Subcutaneous abdominal adipose tissue (tissue), 5 donors: ENCODE results near the gene RPL36A.

Experiments used
- H3K27ac ChIP-seq: one replicate; pipeline ENCODE4 v1.7.0; 2013; ENCODE audit warnings: low read depth, mild to moderate bottlenecking, inconsistent platforms, low read length, moderate library complexity
- H3K27me3 ChIP-seq, 5 donors: one replicate each; pipeline ENCODE4 v1.7.0; 2013; ENCODE audit warnings: low read length in 5 of 5, inconsistent platforms in 1 of 5; ENCODE audit not compliant: control insufficient read depth in 5 of 5, insufficient read depth in 4 of 5
- H3K36me3 ChIP-seq, 5 donors: one replicate each; pipeline ENCODE4 v1.7.0; 2013; ENCODE audit warnings: low read length in 5 of 5; ENCODE audit not compliant: control insufficient read depth in 5 of 5, insufficient read depth in 5 of 5
- H3K4me1 ChIP-seq, 5 donors: one replicate each; pipeline ENCODE4 v1.7.0; 2013; ENCODE audit warnings: low read length in 5 of 5, mild to moderate bottlenecking in 3 of 5, moderate library complexity in 1 of 5; ENCODE audit not compliant: control insufficient read depth in 5 of 5, insufficient read depth in 5 of 5
- H3K4me3 ChIP-seq, 5 donors: one replicate each; pipeline ENCODE4 v1.7.0; 2013; ENCODE audit warnings: low read length in 5 of 5, low read depth in 1 of 5
- H3K9ac ChIP-seq, 5 donors: one replicate each; pipeline ENCODE4 v1.7.0; 2013; ENCODE audit warnings: low read length in 5 of 5, mild to moderate bottlenecking in 4 of 5, moderate library complexity in 3 of 5
- H3K9me3 ChIP-seq, 5 donors: one replicate each; pipeline ENCODE4 v1.7.0; 2013; ENCODE audit warnings: low read length in 5 of 5; ENCODE audit not compliant: control insufficient read depth in 5 of 5
- donor health status: healthy.
- donor health status: healthy.
- donor health status: healthy.
- donor health status: healthy.
- donor health status: healthy.

RPL36A gene

GRCh38 chrX:101390664-101391525, at the start of gene RPL36A:
Gene RPL36A, plus strand, starts transcription at chrX:101391011. Its CDS starts 33 bp downstream, at chrX:101391044.
- Histone ChIP-seq H3K27me3 (peaks cover 4 to 7% (median 5%) of the 10 kb centered on the region in 5 donors), H3K4me3 (peak within 1 kb of the TSS; percentile 70 to 89 (median 73)), H3K9me3 (peaks cover 0 to 2% (median 0%) of the 10 kb centered on the region in 5 donors), H3K4me1 (peaks cover 0 to 14% (median 10%) of the 10 kb centered on the region in 5 donors), H3K27ac (peak within 1 kb of the TSS; percentile 52), H3K9ac (peak within 1 kb of the TSS; percentile 58 to 83 (median 70)), H3K36me3 (peaks cover 0 to 11% (median 5%) of the 10 kb centered on the region in 5 donors)

DNA sequence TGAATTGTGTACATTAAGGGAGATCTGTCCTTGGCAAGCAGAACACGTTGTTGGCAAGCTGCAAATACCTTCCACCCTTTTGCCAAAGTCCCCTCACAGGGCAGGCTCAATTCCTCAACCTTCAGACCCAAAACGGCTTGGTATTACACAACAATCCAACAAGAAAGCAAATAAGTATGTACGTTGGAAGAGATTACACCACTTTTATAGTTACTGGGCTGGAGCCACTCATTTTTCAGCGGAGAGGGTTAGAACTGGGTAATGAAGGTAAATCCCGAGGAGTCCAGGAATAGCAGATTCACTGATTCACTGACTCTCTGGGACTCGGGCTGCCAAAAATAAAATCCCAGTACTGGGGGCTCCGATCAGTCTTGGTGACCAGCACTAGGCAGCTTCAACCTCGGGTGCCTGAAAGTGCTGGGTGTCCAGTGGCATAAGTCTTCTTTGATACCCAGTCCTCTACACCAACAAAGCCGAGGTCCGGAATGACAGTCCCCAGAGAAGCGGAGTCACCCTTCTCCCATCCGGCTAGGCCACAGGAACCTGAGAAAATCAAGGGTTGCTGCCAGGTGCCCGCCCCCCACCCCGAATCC, 42.9 kb upstream of the RPL36A start:
- Histone ChIP-seq H3K36me3 (peaks cover 0 to 4% (median 0%) of the 10 kb centered on the region in 5 donors), H3K9ac (peak overlapping the region; percentile 42 to 74 (median 73)), H3K27ac (peak overlapping the region; percentile 74), H3K9me3 (no peaks in the 10 kb centered on the region), H3K4me3 (peak overlapping the region; percentile 69 to 83 (median 79)), H3K4me1 (peaks cover 0 to 17% (median 11%) of the 10 kb centered on the region in 5 donors), H3K27me3 (peaks cover 0 to 3% (median 0%) of the 10 kb centered on the region in 5 donors)

DNA sequence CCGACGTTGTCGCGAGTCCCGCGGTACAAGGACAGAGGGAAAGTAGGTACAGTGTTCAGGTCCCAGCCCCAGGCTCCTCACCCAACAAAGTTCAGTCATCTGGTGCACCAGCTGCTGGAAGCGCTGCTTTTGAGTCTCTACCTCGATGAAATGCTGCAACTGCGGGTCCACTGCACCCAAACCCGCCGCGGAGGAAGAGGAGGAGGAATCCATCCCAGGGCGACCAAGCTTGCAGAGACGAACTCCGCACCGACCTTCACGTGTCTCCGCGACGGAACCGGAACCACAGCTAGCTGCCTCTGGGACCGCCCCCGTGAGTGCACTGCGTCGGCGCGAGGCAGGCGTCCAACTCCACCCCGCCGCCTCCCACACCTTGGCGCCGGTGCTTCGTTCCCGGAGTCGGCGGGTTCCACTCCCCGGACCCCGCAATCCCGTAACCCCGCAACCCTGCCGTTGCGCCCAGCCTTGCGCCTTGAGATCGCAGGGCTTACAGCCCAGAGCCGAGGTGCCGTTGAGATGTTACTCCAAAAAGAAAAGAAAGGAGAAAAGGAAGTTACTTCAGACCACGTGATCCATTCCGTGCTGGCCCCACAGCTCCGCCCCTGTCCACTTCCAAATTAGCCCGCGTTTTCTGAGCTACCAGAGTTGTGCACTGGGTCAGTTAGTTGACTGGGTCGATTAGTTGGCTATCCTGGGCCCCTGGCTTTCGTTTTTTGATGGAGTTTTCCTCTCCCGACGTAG, 42.2 kb upstream of the RPL36A start, which contains the start of gene TIMM8A:
TIMM8A (minus strand) TSS at position 291 of the 741 bp plus-strand sequence; CDS start at position 213, 78 bp downstream.
- H3K4me3 ChIP-seq: peak within 1 kb of the TSS; percentile 69 to 83 (median 79)
- peaks cover 0 to 17% (median 11%) of the 10 kb centered on the region in 5 donors for H3K4me1 ChIP-seq
- H3K36me3 ChIP-seq: peaks cover 0 to 4% (median 0%) of the 10 kb centered on the region in 5 donors
- no peaks in the 10 kb centered on the region for H3K9me3 ChIP-seq
- H3K27me3 ChIP-seq: peaks cover 0 to 3% (median 0%) of the 10 kb centered on the region in 5 donors
- H3K9ac ChIP-seq: peak within 1 kb of the TSS; percentile 66 to 76 (median 74)
- peak within 1 kb of the TSS; percentile 74 for H3K27ac ChIP-seq

- H3K9ac ChIP-seq: peak overlapping the region in 4 of 5 donors; percentile 66 to 76 (median 74)
- H3K4me3 ChIP-seq: peak overlapping the region; percentile 65 to 83 (median 75)
- peaks cover 0 to 17% (median 11%) of the 10 kb centered on the region in 5 donors for H3K4me1 ChIP-seq
Measured at GRCh38 chrX:101349193-101349562, 41.6 kb upstream of the RPL36A start.

DNA sequence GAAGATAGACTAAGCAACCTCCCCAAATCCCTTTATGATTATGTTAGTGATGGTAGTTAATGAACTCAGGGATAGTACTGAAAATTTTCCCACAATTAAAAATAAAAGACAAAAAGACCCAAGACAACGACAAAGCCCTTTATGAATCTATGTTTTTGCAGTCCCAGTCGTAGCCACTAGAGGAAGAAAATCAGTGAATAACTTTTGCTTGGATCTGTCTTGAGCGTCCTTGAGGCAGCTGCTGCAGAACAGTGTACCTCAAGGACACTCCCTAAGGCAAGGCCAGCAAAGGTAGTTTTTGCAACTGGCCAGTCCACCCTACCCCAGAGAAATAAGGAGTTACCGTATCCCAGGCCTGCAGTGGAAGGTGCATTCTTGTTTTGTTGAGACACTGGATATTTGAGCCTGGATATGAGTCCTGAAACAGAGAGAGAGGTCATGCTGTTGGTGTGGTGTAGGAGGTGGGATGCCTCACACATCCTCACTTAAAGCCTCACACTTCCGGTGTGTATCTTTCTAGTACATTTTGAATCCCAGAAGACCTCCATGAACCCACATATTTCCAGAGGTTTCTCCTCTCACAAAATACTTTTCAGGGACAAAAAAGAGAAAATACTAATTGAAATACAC, 33.5 kb upstream of the RPL36A start:
- Histone ChIP-seq H3K36me3 (peaks cover 0 to 5% (median 0%) of the 10 kb centered on the region in 5 donors), H3K9me3 (no peaks in the 10 kb centered on the region), H3K9ac (no peak overlapping the region), H3K4me3 (no peak overlapping the region), H3K27ac (no peak overlapping the region), H3K4me1 (no peaks in the 10 kb centered on the region), H3K27me3 (peaks cover 10 to 20% (median 11%) of the 10 kb centered on the region in 5 donors)

More at GRCh38 chrX:101349193-101349562, 41.6 kb upstream of the RPL36A start:
- peaks cover 0 to 4% (median 0%) of the 10 kb centered on the region in 5 donors for H3K36me3 ChIP-seq
- H3K27ac ChIP-seq: peak overlapping the region; percentile 74
- no peaks in the 10 kb centered on the region for H3K9me3 ChIP-seq
- H3K27me3 ChIP-seq: peaks cover 0 to 3% (median 0%) of the 10 kb centered on the region in 5 donors

- peaks cover 0 to 5% (median 0%) of the 10 kb centered on the region in 5 donors for H3K36me3 ChIP-seq
- no peaks in the 10 kb centered on the region for H3K4me1 ChIP-seq
- peaks cover 10 to 24% (median 12%) of the 10 kb centered on the region in 5 donors for H3K27me3 ChIP-seq
- H3K9me3 ChIP-seq: no peaks in the 10 kb centered on the region
- H3K9ac ChIP-seq: no peak overlapping the region
- H3K4me3 ChIP-seq: no peak overlapping the region
- H3K27ac ChIP-seq: no peak overlapping the region
Measured at GRCh38 chrX:101359966-101360365, 30.8 kb upstream of the RPL36A start.

GRCh38 chrX:101360390-101360789, 30.4 kb upstream of the RPL36A start:
- Histone ChIP-seq H3K36me3 (peaks cover 0 to 5% (median 0%) of the 10 kb centered on the region in 5 donors), H3K27me3 (peaks cover 11 to 24% (median 13%) of the 10 kb centered on the region in 5 donors), H3K9me3 (no peaks in the 10 kb centered on the region), H3K4me1 (no peaks in the 10 kb centered on the region), H3K4me3 (no peak overlapping the region), H3K9ac (no peak overlapping the region), H3K27ac (no peak overlapping the region)

DNA sequence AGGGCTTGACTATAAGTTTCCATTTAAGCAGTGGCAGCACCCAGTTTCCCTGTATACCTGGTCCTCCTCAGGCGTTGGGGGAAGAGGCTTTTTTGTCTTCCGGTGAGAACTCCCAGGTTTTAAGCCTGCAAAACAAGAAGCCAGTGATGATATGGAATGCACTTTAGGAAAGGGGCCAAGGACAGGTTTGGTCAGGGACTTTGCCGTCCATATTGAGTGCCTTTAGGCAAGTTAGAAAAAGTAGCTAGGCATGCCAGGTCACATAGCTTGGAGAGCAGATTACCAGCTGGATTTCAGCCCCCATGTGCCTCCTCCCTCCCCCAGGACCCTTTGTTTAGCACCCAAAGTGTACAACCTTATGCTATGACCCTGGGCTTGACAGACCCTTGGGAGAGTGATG, 28.7 kb upstream of the RPL36A start:
- H3K4me3 ChIP-seq: no peak overlapping the region
- H3K27me3 ChIP-seq: peaks cover 8 to 21% (median 12%) of the 10 kb centered on the region in 5 donors
- H3K27ac ChIP-seq: no peak overlapping the region

DNA sequence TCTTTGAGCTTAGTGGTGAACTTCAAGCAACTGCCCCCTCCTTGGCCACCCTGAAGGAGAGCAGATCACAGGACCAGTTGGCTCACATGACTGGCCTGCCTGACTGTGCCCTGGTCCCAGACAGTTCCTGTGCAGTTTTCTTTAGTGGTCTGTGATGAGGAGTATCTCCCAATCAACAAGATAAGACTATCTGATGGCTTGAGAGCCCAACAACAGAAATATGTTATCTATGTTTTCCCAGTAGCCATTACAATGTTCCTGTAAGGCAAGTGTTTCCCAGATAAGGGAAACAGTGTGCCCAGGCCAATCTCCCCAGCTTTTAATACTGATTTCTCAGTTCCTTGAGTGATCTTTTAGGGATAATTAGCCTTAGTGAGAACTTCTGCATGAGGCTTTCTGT, 28.1 kb upstream of the RPL36A start:
- H3K36me3 ChIP-seq: peaks cover 0 to 5% (median 0%) of the 10 kb centered on the region in 5 donors
- no peak overlapping the region for H3K9ac ChIP-seq
- H3K27ac ChIP-seq: no peak overlapping the region
- H3K27me3 ChIP-seq: peaks cover 8 to 21% (median 12%) of the 10 kb centered on the region in 5 donors
- H3K4me1 ChIP-seq: no peaks in the 10 kb centered on the region
- no peaks in the 10 kb centered on the region for H3K9me3 ChIP-seq
- no peak overlapping the region for H3K4me3 ChIP-seq

More for the DNA sequence above, 28.7 kb upstream of the RPL36A start:
- Histone ChIP-seq H3K36me3 (peaks cover 0 to 5% (median 0%) of the 10 kb centered on the region in 5 donors), H3K9ac (no peak overlapping the region), H3K4me1 (no peaks in the 10 kb centered on the region), H3K9me3 (no peaks in the 10 kb centered on the region)
